ENCODE data around the gene FRAT2. TPM values are rescaled to one million over a fixed set of nuclear protein-coding genes. Genes with fewer than 3 reads are reported as not detected.
"Not testable (repeated sequence)": the region's sequence is repeated elsewhere in the genome, so short reads cannot be mapped to it uniquely, and the experiment has no call there.

Gene FRAT2
- total RNA-seq, 1 experiment from 2014 or later: 8.3 TPM

GRCh38 chr10:97290076-97290475 lies 44.5 kb downstream of the FRAT2 start:
- not testable (repeated sequence) for H3K27me3 ChIP-seq (ENCODE audit: low read length); H3K27ac ChIP-seq (ENCODE audit: low read length); H4K20me1 ChIP-seq (ENCODE audit: insufficient read depth, low read depth, low read length); H3K36me3 ChIP-seq (ENCODE audit: insufficient read depth, low read length); H3K9ac ChIP-seq (ENCODE audit: low read length); H3K9me2 ChIP-seq (replicated peaks; ENCODE audit: insufficient read depth, low read length); H3K4me1 ChIP-seq (ENCODE audit: low read length); H3K4me2 ChIP-seq (ENCODE audit: low read depth, low read length, poor library complexity, severe bottlenecking); H2AFZ ChIP-seq (ENCODE audit: low read length); H3K9me3 ChIP-seq (ENCODE audit: low read length); H3K4me3 ChIP-seq (ENCODE audit: low read length); DNase-seq
- peaks cover 21% of the 10 kb centered on the region for H3K79me2 ChIP-seq (ENCODE audit: low read length)

Small RNA genes lying within 50 kb of the gene (small RNA-seq; reads per million reads assigned to genes)
- gene RF00017: not detected

Other genes with a start within 250 kb of the FRAT2 start
- 1.0 and 2.2 TPM in 2 replicates for gene SLIT1, start 148.8 kb downstream of the FRAT2 start, total RNA-seq (2014; rRNA removed; shearing (Covaris generic); ENCODE audit: low replicate concordance)
- 10.4 and 11.4 TPM in 2 replicates for gene ARHGAP19, start 42.1 kb downstream of the FRAT2 start, total RNA-seq (2014; rRNA removed; shearing (Covaris generic); ENCODE audit: low replicate concordance)
- gene FRAT1, start 15.5 kb downstream of the FRAT2 start, total RNA-seq (2014; rRNA removed; shearing (Covaris generic); ENCODE audit: low replicate concordance): 2.5 and 3.6 TPM in 2 replicates
- 16.2 and 16.5 TPM in 2 replicates for gene RRP12, start 66.6 kb upstream of the FRAT2 start, total RNA-seq (2014; rRNA removed; shearing (Covaris generic); ENCODE audit: low replicate concordance)
- gene PGAM1, start 91.5 kb upstream of the FRAT2 start, total RNA-seq (2014; rRNA removed; shearing (Covaris generic); ENCODE audit: low replicate concordance): 234 and 237 TPM in 2 replicates
- gene EXOSC1, start 111.3 kb upstream of the FRAT2 start, total RNA-seq (2014; rRNA removed; shearing (Covaris generic); ENCODE audit: low replicate concordance): 30.8 and 47.1 TPM in 2 replicates
- 16.3 and 25.5 TPM in 2 replicates for gene ZDHHC16, start 111.4 kb upstream of the FRAT2 start, total RNA-seq (2014; rRNA removed; shearing (Covaris generic); ENCODE audit: low replicate concordance)
- gene MMS19, start 163.7 kb upstream of the FRAT2 start, total RNA-seq (2014; rRNA removed; shearing (Covaris generic); ENCODE audit: low replicate concordance): 45.2 and 56.0 TPM in 2 replicates
- 0.11 and 0.72 TPM in 2 replicates for gene UBTD1, start 164.2 kb upstream of the FRAT2 start, total RNA-seq (2014; rRNA removed; shearing (Covaris generic); ENCODE audit: low replicate concordance)
- not detected in 2 replicates for gene ANKRD2, start 238.1 kb upstream of the FRAT2 start, total RNA-seq (2014; rRNA removed; shearing (Covaris generic); ENCODE audit: low replicate concordance)
- 0.79 TPM in 1 of 2 replicates, not detected in the other for gene HOGA1, start 249.7 kb upstream of the FRAT2 start, total RNA-seq (2014; rRNA removed; shearing (Covaris generic); ENCODE audit: low replicate concordance)